ENCODE results near the gene BCAP31.
"Not testable (repeated sequence)": the region's sequence is repeated elsewhere in the genome, so short reads cannot be mapped to it uniquely, and the experiment has no call there.

DNA sequence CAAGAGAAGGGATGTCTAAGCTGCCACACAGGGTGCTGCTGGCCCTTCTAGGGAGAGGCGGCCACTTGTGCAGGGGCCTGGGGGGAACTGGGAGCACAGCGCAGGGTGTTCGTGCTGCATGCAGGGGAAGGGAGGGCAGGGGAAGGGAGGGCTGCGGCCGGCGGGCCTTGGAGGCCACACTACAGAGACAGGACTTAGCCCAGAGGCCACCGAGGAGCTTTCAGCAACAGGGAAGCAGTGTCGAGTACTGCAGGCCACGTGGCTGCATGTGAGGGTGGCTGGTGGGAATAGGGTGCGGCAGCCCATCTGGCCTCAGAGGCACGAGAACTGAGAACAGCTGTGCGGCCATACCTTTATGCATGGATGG lies 20.9 kb upstream of the BCAP31 start:
- not testable (repeated sequence) for TF ChIP-seq CTCF, POLR2A (IDR thresholded peaks at IDR 0.05)
